GM18502 (cell line): ENCODE data around the gene GIGYF1.

Experiments
- ATAC-seq: cut with Tn5 transposase; IDR thresholded peaks from one replicate; pipeline ENCODE4 v1.9.1; 2021; ENCODE audit warnings: mild to moderate bottlenecking; ENCODE audit not compliant: unreplicated experiment, poor library complexity

The GIGYF1 gene

DNA sequence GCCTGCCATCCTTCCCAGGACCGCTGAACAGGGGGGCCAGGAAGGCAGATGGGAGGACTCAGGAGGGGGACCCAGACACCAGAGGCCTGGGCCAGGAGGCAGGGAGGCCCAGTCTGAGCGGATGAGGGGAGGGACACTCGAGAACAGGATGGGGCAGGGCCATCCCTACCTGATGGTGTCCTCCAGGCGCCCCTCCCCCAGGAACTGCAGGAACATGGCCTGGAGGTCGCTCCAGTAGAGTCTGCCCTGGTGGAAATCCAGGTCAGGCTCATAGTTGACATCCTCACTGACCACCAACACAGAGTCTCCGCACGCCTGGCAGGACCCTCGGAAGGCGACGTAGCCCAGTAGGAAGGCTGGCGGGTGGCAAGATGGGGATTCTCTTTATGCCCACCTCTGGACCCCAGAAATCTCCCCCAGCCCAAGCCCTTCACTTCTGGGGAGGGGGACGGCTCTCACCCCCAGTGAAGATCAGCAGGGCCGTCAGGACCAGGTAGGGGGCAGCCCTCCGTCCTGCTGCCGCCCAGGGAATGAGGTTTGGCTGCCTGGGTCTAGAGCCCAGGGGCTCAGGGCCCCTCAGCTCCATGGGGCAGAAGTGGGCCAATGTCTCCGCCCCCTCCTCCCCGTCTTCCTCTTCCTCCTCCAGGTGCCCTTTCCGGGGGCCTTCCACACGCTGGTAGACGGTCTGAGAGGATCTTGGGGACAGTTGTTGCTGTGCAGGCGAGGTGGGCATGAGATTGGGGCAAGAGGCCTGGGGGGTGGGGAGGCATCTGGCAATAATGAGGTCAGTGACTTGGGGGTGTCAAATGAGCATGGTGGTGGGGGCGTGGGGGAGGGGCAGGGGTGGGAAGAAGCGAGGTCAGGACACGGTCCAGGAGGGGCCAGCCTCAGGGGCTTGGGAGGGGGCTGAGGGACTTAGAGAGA is 53.3 kb downstream of the GIGYF1 start:
- ATAC-seq: no peak

DNA sequence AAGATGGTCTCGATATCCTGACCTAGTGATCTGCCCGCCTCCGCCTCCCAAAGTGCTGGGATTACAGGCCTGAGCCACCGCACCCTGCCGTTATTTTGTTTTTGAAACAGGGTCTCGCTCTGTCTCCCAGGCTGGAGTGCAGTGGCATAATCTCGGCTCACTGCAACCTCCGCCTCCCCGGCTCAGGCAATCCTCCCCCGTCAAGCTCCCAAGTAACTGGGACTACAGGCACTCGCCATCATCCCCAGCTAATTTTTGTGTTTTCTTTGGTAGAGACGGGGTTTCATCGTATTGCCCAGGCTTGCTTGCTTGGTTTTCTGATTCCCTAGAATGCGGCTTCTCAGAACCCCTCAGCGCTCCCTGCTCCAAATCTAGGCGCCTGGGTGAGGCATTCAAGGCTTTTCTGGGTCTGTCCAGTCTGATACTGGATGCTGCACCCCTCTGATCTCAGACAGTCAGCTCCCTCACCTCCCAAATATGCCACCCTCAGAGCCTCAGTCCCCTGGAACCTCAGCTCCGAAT is 54.0 kb downstream of the GIGYF1 start:
- no peak for ATAC-seq

DNA sequence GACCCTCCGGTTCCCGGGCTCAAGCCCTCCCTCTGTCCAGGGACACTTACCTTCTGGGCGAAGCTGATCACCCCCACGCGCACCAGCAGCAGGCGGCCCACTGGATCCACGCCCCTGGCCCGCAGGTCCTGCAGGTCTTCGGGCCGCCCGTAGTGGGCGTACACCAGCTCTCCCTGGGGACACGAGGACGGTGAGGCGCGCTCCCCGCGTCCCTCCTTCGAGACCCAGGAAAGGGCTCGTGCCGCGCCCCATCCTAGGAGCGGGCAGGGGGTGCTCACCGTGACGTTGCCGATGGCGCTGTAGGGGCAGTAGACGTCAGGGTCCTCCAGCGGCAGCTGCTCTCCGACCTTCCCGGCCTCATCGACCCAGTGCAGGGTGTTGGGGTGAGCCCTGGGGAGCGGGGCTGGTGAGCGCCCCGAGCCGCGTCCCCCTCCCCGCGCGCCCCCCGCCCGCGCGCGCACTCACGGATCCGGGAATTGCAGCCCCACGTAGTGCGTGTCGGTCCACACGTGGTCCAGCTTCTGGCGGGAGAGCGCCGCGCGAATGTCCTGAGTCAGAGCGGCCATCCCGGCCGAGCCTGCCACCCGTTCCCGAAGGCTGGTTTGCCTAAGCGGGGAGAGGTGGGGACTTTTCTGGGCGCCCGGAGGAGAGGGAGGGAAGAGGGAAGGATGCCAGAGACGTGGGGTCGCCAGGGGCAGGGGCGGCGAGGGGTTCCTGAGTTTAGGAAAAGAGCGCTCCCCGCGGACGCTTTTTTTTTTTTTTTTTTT is 60.9 kb downstream of the GIGYF1 start:
- ATAC-seq: peak; percentile 62

DNA sequence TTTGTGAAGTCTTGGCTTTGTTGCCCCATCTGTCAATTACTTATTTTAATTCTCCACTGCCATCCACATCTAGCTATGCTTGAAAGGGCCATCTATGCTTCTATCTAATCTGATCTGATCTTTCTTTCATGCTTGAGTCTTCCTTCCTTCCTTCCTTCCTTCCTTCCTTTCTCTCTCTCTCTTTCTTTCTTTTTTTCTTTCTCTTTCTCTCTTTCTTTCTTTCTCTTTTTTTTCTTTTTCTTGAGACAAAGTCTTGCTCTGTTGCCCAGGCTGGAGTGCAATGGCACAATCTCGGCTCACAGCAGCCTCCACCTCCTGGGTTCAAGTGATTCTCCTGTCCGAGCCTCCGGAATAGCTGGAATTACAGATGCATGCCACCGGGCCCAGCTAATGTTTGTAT is 64.0 kb downstream of the GIGYF1 start:
- no peak for ATAC-seq
